Ovary (tissue), 9 donors: ENCODE measurements around the gene INPP5A. TPM values are rescaled to one million over a fixed set of nuclear protein-coding genes. Genes with fewer than 3 reads are reported as not detected.

Experiments used
- DNase-seq, 5 donors: peaks; one replicate each; pipeline ENCODE4 v3.0.0-alpha.2; 2019 to 2020
- H3K27ac ChIP-seq, 2 donors: fragments of 200-600 bp; one replicate each; pipeline versions ENCODE4 v1.5.1 to v1.8.0; 2019 to 2022
- H3K27me3 ChIP-seq: fragments of 200-600 bp; one replicate; pipeline ENCODE4 v1.8.0; 2022
- H3K36me3 ChIP-seq: fragments of 200-600 bp; sonication (generic); one replicate; pipeline ENCODE4 v1.5.1; 2019
- H3K4me1 ChIP-seq: one replicate; pipeline ENCODE4 v1.8.1; 2013; ENCODE audit warnings: mild to moderate bottlenecking, moderate library complexity; ENCODE audit not compliant: insufficient read depth
- H3K4me3 ChIP-seq: fragments of 200-600 bp; sonication (generic); one replicate; pipeline ENCODE4 v1.5.1; 2017
- H3K9me3 ChIP-seq, 2 donors: fragments of 200-600 bp in 1 of 2; sonication (generic) in 1 of 2; one replicate each; pipeline versions ENCODE4 v1.5.1 to v1.8.1; 2013 to 2019; ENCODE audit warnings: mild to moderate bottlenecking in 1 of 2, moderate library complexity in 1 of 2
- CTCF ChIP-seq, 3 donors: fragments of 450-650 bp in 2 of 3; fragments of 200-600 bp in 1 of 3; IDR thresholded peaks; one replicate each; pipeline versions ENCODE4 v1.5.1 to v1.8.0; 2016 to 2022; ENCODE audit warnings: antibody characterized with exemption in 3 of 3, mild to moderate bottlenecking in 1 of 3
- EP300 ChIP-seq: sonication (generic); formaldehyde crosslinking; IDR thresholded peaks from one replicate; pipeline ENCODE4 v1.6.1; 2017; ENCODE audit warnings: antibody characterized with exemption
- POLR2A ChIP-seq: fragments of 450-650 bp; IDR thresholded peaks from one replicate; pipeline ENCODE4 v1.6.1; 2017; ENCODE audit warnings: antibody characterized with exemption, mild to moderate bottlenecking, moderate library complexity
- WGBS, 3 donors: extraction: QIAGEN DNeasy Blood & Tissue Kit in 1 of 3; methylation state at CpG; one replicate each; pipeline versions ENCODE4 v1.1.5 to v1.1.7; 2013 to 2017; 5-methylcytosine and 5-hydroxymethylcytosine counted together
- intact Hi-C, 4 donors: fragments of 100-400 bp; cut with DNase I; formaldehyde crosslinking; loops; one replicate each; pipeline versions ENCODE4 v1.11.0 to v1.15.1; 2022 to 2023
- polyA plus RNA-seq, 2 donors: library from polyadenylated mRNA; stranded (reverse); fragments of 200-250 nt in 1 of 2; fragments of 350-450 nt in 1 of 2; fragmentation: Illumina TruSeq in 1 of 2; extraction: RNeasy Lipid Tissue Mini Kit (QIAGEN cat#74804) in 1 of 2; gene quantifications; one replicate each; pipeline ENCODE4 v1.2.3, GENCODE V29; 2013 to 2014
- total RNA-seq, 7 donors: library from RNA; depleted of rRNA in 2 of 7; stranded (reverse); fragments of >200 nt in 2 of 7; fragmentation: NEBNext Ultra II Directional in 3 of 7; extraction: Animal tissue kit (Norgen Biotek cat#: 25700) in 3 of 7; gene quantifications; one replicate each; pipeline versions ENCODE4 v1.1.0 to v1.2.4, GENCODE V29; 2016 to 2023
- donor health status: DM: no; HTN: no; CAD: no; lungs with moderate emphysema.
- donor health status: DM: no; HTN: no; CAD: no.
- donor health status: Bipolar disorder and iron deficiency.
- donor health status: DM: yes; HTN: yes; CAD: no.
- donor health status: DM: no; HTN: no; CAD: no.
- donor health status: DM: yes; HTN: yes; CAD: no.

INPP5A gene
- total and polyA plus RNA-seq, 9 donors, result 19.8 to 41.2 (median 35.3) TPM

GRCh38 chr10:132527339-132528063, 10.1 kb upstream of the INPP5A start:
- peak in 3 of 5 donors; percentile 14 to 33 (median 19) for DNase-seq
- WGBS, 3 donors, result 38 to 50% (median 44%) methylated on average over 21 of the region's 21 CpGs
- Histone ChIP-seq H3K27ac (no peak overlapping the region), H3K27me3 (no peaks in the 10 kb centered on the region), H3K4me3 (no peak overlapping the region), H3K9me3 (no peaks in the 10 kb centered on the region), H3K36me3 (no peaks in the 10 kb centered on the region), H3K4me1 (no peaks in the 10 kb centered on the region)
- TF ChIP-seq POLR2A (no peak), EP300 (no peak), CTCF (IDR thresholded peaks at IDR 0.05) (no peak)
- intact Hi-C loops, result no loop called here

- TF ChIP-seq POLR2A (no peak), EP300 (no peak), CTCF (IDR thresholded peaks at IDR 0.05) (no peak)
- Histone ChIP-seq H3K27ac (no peak overlapping the region), H3K4me1 (no peaks in the 10 kb centered on the region), H3K36me3 (no peaks in the 10 kb centered on the region), H3K4me3 (no peak overlapping the region), H3K27me3 (no peaks in the 10 kb centered on the region), H3K9me3 (no peaks in the 10 kb centered on the region)
- DNase-seq, result peak in 4 of 5 donors; percentile 14 to 29 (median 15)
- 9 to 20% (median 12%) methylated on average over 11 of the region's 11 CpGs for WGBS, 3 donors
- intact Hi-C loops, result no loop called here
Observed at GRCh38 chr10:132528064-132528691, 9.4 kb upstream of the INPP5A start.

GRCh38 chr10:132532179-132532578, 5.4 kb upstream of the INPP5A start:
- 94 to 97% (median 97%) methylated on average over 6 of the region's 6 CpGs for WGBS, 3 donors
- no peak overlapping the region for H3K4me3 ChIP-seq
- no peaks in the 10 kb centered on the region for H3K9me3 ChIP-seq
- intact Hi-C loops, result loop anchor here in 1 of 4 donors (10.0 kb wide), 1 partner anchor 137 kb away; the partner anchor contains the start of gene PWWP2B
- no peaks in the 10 kb centered on the region for H3K27me3 ChIP-seq
- no peaks in the 10 kb centered on the region for H3K36me3 ChIP-seq
- DNase-seq, result no peak
- H3K4me1 ChIP-seq, result peaks cover 7% of the 10 kb centered on the region
- TF ChIP-seq EP300 (no peak), POLR2A (no peak), CTCF (IDR thresholded peaks at IDR 0.05) (no peak)
- no peak overlapping the region for H3K27ac ChIP-seq

GRCh38 chr10:132532749-132533560, 4.6 kb upstream of the INPP5A start:
- 83 to 87% (median 86%) methylated on average over 14 of the region's 14 CpGs for WGBS, 3 donors
- intact Hi-C loops, result loop anchor here in 1 of 4 donors (10.0 kb wide), 1 partner anchor 138 kb away; the partner anchor contains the start of gene PWWP2B
- Histone ChIP-seq H3K27ac (no peak overlapping the region), H3K36me3 (no peaks in the 10 kb centered on the region), H3K4me1 (peaks cover 7% of the 10 kb centered on the region), H3K9me3 (no peaks in the 10 kb centered on the region), H3K27me3 (no peaks in the 10 kb centered on the region), H3K4me3 (no peak overlapping the region)
- TF ChIP-seq POLR2A (no peak), CTCF (IDR thresholded peaks at IDR 0.05) (no peak), EP300 (no peak)
- peak in 2 of 5 donors; percentile 13 to 15 for DNase-seq
